HG02970 (cell line): ENCODE results near the gene NUTM2A.
"Not testable (repeated sequence)": the region's sequence is repeated elsewhere in the genome, so short reads cannot be mapped to it uniquely, and the experiment has no call there.

Experiments used
- ATAC-seq: cut with Tn5 transposase; IDR thresholded peaks from one replicate; pipeline ENCODE4 v1.9.1; 2021; ENCODE audit warnings: mild to moderate bottlenecking, moderate library complexity, moderate number of reproducible peaks; ENCODE audit not compliant: unreplicated experiment, low FRiP score

Gene NUTM2A

DNA sequence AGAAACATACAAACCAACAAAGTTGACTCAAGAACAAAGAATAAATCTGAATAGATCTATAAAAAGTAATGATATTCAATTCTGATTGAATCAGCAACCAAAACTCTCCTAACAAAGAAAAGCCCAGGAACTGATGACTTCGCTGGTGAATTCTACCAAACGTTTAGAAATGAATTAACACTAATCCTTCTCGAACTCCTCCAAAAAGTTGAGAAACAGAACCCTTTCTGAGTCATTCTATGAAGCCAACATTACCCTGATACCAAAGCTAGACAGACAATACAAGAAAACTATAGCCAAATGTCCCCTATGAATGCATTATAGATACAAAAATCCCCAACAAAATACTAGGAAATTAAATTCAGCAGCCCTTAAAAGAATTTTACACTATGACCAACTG is 16.9 kb downstream of the NUTM2A start:
- ATAC-seq: not testable (repeated sequence)

DNA sequence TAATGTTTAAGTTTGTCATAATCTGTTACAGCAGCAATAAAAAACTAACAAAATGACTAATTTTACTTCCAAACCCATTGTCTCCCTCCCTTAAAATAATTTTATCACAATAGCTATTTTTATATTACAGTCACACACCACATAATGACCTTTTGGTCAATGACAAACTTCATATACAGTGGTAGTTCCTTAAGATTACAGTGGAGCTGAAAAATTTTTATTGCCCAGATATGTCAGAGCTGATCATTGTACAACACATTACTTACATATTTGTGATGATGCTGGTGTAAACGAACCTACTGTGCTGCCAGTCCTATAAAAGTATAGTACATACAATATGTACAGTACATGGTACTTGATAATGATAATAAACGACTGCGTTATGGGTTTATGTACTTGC is 22.1 kb downstream of the NUTM2A start:
- ATAC-seq: not testable (repeated sequence)

DNA sequence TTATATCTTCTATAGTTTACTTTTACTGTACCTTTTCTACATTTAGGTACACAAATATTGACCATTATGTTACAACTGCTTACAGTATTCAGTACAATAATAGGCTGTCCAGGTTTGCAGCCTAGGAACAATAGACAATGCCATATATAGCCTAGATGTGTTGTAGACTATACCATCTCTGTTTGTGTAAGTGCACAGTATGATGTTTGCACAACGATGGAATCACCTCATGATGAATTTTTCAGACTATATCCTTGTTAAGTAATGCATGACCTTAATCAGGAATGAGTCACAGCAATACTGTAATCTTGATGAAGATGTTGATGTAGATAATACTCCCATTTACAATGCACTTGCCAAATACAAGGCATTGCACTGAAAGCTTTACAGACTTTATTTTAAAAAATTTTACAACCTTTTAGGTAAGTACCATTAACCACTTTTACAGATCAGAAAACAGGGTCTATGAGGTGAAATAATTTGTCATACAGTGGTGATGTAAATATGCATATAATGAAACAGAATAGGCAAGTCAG is 23.6 kb downstream of the NUTM2A start:
- not testable (repeated sequence) for ATAC-seq

DNA sequence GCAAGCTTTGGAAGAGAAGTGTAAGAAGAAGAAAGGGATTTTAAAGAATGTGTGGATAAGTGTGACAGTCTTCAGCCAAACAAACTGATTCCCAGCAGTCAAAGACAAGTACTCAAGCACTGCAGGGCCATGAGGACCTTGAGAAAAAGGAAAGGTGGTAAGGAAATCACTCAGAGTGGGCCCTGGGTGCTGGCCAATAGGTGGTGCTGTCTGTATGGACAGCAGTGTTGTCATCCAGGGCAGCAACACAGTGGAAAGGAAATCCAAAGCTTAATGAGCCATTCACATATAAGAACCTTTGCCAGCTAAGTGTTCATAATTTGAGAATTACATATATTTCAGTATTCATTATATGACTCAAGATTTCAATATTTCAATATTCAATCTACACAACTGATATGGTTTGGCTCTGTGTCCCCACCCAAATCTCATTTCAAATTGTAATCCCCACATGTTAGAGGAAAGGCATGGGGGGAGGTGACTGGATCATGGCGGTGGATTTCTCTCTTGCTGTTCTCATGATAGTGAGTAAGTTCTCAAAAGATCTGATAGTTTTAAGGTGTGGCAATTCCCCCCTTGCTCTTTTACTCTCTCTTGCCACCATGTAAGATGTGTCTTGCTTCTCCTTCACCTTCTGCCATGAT is 55.6 kb downstream of the NUTM2A start:
- not testable (repeated sequence) for ATAC-seq
